Measurements from ENCODE around the gene NPR3. TPM values are rescaled to one million over a fixed set of nuclear protein-coding genes. Genes with fewer than 3 reads are reported as not detected.

Gene NPR3
- total RNA-seq, 1 experiment from 2014 or later = 2.2 TPM

DNA sequence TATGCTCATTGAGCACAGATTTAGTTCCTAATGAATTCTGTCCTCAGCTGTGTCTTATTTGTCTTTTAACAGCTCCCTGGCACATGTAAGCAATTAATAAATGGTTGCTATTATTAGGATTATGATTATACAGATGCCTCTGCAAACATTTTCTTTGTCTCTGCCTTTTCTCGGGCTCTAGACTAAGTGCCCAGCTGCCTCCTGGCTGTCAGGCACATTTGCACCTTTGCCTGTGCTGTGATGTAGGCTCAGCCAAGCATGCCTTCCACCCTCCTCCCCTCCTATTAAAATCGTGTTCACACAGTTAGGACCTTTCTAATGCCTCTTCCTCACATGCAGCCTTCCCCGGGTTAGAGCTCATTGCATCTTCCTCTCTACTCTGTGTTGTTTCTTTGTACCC, 25.7 kb downstream of the NPR3 start:
- Histone ChIP-seq H3K27ac (no peak overlapping the region), H4K20me1 (ENCODE audit: insufficient read depth) (no peaks in the 10 kb centered on the region), H3K79me2 (ENCODE audit: low read depth) (no peaks in the 10 kb centered on the region), H3K9me3 (ENCODE audit: insufficient read depth, low read depth) (no peaks in the 10 kb centered on the region), H3K27me3 (ENCODE audit: insufficient read depth, low read depth) (0 out of 2 replicates have a peak, but pooled peaks cover 8% of the 10 kb centered on the region), H3K36me3 (ENCODE audit: low read depth) (no peaks in the 10 kb centered on the region), H3K4me1 (replicated peaks; ENCODE audit: insufficient read depth) (no peaks in the 10 kb centered on the region), H2AFZ (no peak overlapping the region), H3F3A (ENCODE audit: insufficient read depth, low read depth) (no peaks in the 10 kb centered on the region), H3K4me3 (no peak overlapping the region), H3K9me2 (ENCODE audit: insufficient read depth) (no peaks in the 10 kb centered on the region), H3K4me2 (no peak overlapping the region)
- CTCF ChIA-PET = no interaction called here
- no TSS peak for BruUV-seq (replicated peaks)
- intact Hi-C loops (cut with micrococcal nuclease; ENCODE audit: unreplicated experiment) = no loop called here
- TF ChIP-seq EZH2 (IDR thresholded peaks at IDR 0.05; ENCODE audit: low read depth) = no peak
- TF ChIP-seq, protein P1, sequence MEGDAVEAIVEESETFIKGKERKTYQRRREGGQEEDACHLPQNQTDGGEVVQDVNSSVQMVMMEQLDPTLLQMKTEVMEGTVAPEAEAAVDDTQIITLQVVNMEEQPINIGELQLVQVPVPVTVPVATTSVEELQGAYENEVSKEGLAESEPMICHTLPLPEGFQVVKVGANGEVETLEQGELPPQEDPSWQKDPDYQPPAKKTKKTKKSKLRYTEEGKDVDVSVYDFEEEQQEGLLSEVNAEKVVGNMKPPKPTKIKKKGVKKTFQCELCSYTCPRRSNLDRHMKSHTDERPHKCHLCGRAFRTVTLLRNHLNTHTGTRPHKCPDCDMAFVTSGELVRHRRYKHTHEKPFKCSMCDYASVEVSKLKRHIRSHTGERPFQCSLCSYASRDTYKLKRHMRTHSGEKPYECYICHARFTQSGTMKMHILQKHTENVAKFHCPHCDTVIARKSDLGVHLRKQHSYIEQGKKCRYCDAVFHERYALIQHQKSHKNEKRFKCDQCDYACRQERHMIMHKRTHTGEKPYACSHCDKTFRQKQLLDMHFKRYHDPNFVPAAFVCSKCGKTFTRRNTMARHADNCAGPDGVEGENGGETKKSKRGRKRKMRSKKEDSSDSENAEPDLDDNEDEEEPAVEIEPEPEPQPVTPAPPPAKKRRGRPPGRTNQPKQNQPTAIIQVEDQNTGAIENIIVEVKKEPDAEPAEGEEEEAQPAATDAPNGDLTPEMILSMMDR (conservative IDR thresholded peaks at IDR 0.05) = no peak
- POLR2A ChIA-PET (ENCODE audit: unreplicated experiment) = no interaction called here
- DNase-seq = no peak

DNA sequence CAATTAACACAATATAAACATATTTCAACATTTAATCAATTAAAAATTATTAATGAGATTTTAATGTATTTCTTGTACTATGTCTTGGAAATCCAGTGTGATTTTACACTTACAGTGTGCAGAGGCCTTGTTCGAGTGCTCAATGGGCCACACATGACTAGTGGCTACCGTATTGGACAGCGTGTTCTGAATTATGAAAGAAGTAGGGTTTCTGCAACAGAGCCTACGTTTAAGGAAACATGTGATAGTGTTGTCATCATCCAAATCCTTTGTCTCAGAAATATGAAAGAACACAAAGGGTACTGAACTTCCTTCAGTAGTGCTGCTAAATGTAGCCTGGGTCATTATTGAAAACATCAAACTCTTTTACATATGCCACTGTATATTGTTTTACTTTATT, 29.5 kb downstream of the NPR3 start:
- Histone ChIP-seq H3K9me3 (ENCODE audit: insufficient read depth, low read depth) (no peaks in the 10 kb centered on the region), H2AFZ (no peak overlapping the region), H3K4me1 (replicated peaks; ENCODE audit: insufficient read depth) (no peaks in the 10 kb centered on the region), H3F3A (ENCODE audit: insufficient read depth, low read depth) (no peaks in the 10 kb centered on the region), H3K36me3 (ENCODE audit: low read depth) (no peaks in the 10 kb centered on the region), H3K27ac (no peak overlapping the region), H3K4me3 (no peak overlapping the region), H3K9me2 (ENCODE audit: insufficient read depth) (no peaks in the 10 kb centered on the region), H4K20me1 (ENCODE audit: insufficient read depth) (no peaks in the 10 kb centered on the region), H3K27me3 (ENCODE audit: insufficient read depth, low read depth) (no peaks in the 10 kb centered on the region), H3K4me2 (no peak overlapping the region), H3K79me2 (ENCODE audit: low read depth) (no peaks in the 10 kb centered on the region)
- no peak for DNase-seq
- BruUV-seq (replicated peaks) = no TSS peak
- intact Hi-C loops (cut with micrococcal nuclease; ENCODE audit: unreplicated experiment) = no loop called here
- ChIA-PET POLR2A (ENCODE audit: unreplicated experiment) (no interaction called here), CTCF (no interaction called here)
- TF ChIP-seq, protein P1 (conservative IDR thresholded peaks at IDR 0.05) = no peak
- no peak for TF ChIP-seq EZH2 (IDR thresholded peaks at IDR 0.05; ENCODE audit: low read depth)

DNA sequence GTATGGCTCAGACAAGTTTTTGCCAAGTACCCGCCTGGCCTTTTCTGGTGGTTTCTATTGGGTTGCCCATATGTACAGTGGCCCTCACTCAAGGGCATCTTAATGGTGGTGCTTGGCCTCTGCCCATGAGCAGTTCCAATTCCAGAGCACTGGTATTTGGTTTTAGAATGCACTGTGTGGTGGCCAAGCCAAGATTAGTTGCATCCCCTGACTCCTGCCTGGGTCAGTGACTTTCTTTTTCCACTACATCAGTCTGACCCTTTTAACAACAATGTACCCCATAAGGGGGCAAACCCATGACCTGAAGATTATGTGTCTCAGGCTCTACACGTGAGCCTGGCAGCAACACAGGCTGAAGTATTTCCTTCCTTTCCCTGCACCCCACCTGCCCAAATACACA, 34.2 kb downstream of the NPR3 start:
- intact Hi-C loops (cut with micrococcal nuclease; ENCODE audit: unreplicated experiment) = no loop called here
- CTCF ChIA-PET = no interaction called here

More for the DNA sequence above, 34.2 kb downstream of the NPR3 start:
- H3F3A ChIP-seq (ENCODE audit: insufficient read depth, low read depth) = no peaks in the 10 kb centered on the region
- TF ChIP-seq, protein P1 (conservative IDR thresholded peaks at IDR 0.05) = no peak
- TF ChIP-seq EZH2 (IDR thresholded peaks at IDR 0.05; ENCODE audit: low read depth) = no peak
- no peaks in the 10 kb centered on the region for H4K20me1 ChIP-seq (ENCODE audit: insufficient read depth)
- H3K36me3 ChIP-seq (ENCODE audit: low read depth) = no peaks in the 10 kb centered on the region
- H3K4me1 ChIP-seq (replicated peaks; ENCODE audit: insufficient read depth) = no peaks in the 10 kb centered on the region
- no peaks in the 10 kb centered on the region for H3K79me2 ChIP-seq (ENCODE audit: low read depth)
- no peaks in the 10 kb centered on the region for H3K9me2 ChIP-seq (ENCODE audit: insufficient read depth)
- POLR2A ChIA-PET (ENCODE audit: unreplicated experiment) = no interaction called here
- no peak overlapping the region for H3K4me3 ChIP-seq
- no peak for DNase-seq
- H3K9me3 ChIP-seq (ENCODE audit: insufficient read depth, low read depth) = 0 out of 2 replicates have a peak, but pooled peaks cover 3% of the 10 kb centered on the region
- no peak overlapping the region for H2AFZ ChIP-seq
- no peak overlapping the region for H3K27ac ChIP-seq
- H3K27me3 ChIP-seq (ENCODE audit: insufficient read depth, low read depth) = no peaks in the 10 kb centered on the region
- H3K4me2 ChIP-seq = no peak overlapping the region
- no TSS peak for BruUV-seq (replicated peaks)
